HG03045 (cell line): ENCODE results near the gene TESPA1.
A peak's percentile ranks its signal among the peaks of the same experiment; 100 is the strongest.

Experiments
- ATAC-seq: cut with Tn5 transposase; IDR thresholded peaks from one replicate; pipeline ENCODE4 v1.9.1; 2021; ENCODE audit warnings: mild to moderate bottlenecking, moderate library complexity; ENCODE audit not compliant: unreplicated experiment

The TESPA1 gene, protein sequence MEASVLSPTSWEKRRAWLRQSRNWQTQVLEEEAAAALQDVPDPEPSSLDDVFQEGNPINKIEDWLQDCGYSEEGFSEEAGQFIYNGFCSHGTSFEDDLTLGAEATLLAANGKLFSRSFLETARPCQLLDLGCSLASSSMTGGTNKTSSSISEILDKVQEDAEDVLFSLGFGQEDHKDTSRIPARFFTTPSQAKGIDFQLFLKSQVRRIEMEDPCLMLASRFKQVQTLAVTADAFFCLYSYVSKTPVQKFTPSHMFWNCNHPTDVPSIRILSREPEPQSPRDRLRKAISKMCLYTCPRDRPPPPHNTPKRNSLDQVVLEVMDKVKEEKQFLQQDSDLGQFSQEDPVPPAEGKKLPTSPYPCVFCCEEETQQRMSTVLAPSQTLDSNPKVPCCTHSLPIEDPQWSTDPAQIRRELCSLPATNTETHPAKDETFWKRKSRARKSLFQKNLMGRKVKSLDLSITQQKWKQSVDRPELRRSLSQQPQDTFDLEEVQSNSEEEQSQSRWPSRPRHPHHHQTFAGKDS

DNA sequence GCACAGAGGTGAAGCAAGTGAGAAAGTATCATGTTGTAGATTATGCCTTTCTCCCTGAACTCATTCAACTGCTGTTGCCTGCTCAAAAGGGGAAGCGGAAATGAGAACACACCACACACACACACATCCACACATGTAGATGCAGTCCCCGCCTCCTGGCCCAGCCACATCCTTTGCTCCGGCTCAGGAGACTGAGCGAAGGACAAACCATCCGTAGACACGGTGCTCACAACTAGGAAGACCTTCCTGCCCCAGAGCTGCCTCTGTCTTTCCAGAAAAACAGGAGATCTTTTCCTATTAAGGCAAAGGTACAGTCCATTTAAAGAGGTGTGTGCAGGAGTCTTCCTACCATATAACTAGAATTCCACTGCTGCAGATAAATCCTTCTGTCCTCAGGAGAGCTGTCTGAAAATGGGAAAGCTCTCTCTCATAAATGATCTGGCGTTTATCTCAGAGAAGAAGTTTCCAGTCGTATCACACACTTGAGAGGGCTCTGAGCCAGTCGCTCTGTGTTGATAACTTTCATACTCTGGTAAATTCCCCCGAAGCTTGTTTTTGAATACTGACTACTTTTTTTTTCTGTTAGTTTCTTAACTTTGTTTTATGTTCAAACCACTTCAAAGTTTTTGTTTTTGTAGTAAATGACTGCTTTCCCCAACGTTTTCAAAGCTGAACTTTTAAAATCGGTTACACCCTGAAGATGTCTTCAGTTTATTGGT lies at the start of gene TESPA1:
TESPA1 (minus strand) TSS at position 105 of the 719 bp plus-strand sequence. CDS start 10,200 bp downstream, outside the sequence.
- ATAC-seq = peak; percentile 93

DNA sequence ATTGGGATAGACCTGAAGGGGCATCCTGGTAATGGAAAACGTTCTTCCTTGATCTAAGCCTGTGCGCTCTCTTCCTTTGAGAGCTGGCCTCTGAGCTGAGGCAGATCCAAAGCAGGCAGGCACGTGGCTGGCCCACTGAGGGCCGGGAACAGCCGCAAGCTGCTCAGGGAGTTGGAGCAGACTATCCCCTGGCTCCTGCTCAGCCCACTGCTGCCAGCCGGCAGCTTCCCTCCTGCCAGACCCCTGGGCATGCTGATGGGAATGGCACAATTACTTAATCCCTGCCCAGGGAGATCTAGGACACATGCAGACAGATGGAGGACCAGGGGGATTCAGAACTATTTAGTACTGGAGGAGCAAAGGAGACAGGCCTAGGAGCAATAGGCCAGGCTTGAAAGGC lies 49.7 kb upstream of the TESPA1 start:
- ATAC-seq = no peak

DNA sequence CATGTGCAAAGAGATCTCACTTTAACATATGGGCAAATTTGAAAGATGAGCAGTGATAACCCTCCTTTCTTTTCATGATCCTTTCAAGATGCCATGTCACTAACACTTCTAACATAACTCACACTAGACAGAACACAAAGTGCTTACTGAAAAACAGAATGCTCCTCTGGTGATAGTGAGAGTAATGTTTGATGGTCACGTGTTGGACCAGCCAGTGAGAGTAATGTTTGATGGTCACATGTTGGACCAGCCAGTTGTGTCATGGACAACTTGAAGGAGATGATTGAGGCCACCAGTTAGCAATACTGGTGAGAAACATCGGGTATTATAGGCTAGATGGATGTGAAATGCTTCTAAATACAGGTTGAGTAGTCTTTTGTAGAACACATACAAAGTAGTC lies 40.9 kb upstream of the TESPA1 start:
- ATAC-seq = no peak

DNA sequence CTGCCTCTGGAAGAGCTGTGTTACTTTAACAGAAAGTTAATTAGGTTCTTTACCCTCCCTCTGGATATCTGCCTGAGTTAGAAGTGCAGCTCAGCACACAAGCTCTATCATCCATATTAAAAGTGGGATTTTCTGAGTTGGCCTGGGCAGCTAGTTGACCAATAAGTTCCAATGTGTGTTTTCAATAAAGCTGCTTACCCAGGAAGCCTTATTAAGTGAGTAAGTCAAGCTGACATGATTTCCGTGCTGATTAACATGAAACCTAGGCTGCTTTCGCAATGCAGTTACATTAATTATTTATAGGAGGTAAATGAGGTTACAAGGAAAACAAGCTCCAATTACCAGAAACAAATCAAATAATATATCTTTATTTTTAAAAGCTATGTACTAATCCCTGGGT lies 40.0 kb upstream of the TESPA1 start:
- no peak for ATAC-seq

DNA sequence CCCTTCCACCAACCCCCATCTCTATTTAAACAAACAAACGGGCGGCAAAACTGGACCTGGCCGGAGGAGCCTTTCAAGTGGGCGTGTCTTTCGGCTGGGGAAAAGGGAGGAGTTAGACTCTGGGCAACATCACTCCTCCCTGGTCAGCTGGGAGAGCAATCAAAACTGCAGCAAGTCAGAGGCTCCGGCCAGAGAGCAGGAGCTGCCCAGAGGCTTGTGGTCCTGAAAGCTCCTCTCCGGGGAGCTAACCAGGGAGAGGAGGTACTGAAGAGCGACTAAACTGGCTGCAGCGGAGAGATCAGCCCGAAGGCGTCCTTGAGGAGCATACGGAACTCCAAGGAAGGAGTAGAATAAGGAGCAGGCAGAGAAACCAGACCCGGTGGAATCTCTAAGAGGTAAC lies 35.2 kb upstream of the TESPA1 start, which contains the start of gene NEUROD4:
NEUROD4 (plus strand) TSS at position 191 of the 400 bp plus-strand sequence. CDS start 6,466 bp downstream, outside the sequence.
- ATAC-seq = no peak

DNA sequence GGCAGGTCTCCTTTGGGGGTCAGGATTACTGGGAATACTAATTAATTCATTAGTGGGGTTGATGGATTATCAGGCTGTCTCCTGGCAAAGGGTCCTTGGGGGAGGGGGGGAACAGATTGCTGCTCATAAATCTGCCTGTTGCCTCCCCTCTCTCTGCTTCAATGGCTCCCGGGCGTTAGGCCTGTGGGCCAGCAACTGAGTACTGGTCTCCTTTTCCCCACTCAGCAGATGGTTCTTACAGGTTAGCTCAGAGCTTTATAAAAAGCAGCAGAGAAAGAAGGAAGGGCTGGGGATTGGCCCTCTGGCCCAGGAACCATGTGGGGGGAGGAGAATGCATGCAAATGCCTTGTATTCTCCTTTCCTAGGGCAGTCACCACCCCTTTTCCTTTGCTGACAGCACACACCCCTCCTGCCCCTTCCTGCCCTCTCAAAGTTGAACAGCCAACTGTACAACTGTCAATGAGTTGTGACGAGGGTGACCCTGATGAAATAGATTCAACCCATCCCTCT lies 32.9 kb upstream of the TESPA1 start:
- no peak for ATAC-seq

DNA sequence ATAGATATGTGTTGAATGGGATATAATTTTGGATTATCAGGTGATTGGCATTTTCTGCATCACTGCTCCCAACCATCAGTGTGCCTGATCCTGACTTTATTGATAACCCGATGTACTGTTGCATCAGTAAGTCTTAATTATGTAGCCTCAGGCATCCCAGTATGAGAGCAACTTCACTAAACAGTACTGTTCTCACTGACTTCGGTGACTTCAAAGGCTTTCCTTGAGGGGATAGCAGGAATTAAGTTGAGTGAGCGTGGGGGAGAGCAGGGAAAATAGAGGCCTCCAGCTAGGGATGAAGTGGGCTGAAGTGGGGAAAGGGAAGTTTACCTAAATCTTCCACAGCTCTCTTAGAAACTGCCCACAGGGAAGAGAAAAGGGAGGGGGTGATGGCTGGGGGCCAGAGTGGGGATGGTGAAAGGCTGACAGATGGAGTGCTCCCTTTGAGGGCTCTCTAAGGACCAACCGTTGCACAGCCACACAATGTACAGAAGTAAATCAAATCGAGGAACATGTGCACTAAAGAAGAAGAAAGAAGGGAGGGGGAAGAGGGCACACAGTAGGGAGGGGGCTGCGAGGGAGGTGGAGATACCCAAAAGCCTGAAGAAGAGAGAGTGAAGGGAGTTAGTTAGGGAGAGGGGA lies 24.5 kb upstream of the TESPA1 start:
- ATAC-seq = no peak

DNA sequence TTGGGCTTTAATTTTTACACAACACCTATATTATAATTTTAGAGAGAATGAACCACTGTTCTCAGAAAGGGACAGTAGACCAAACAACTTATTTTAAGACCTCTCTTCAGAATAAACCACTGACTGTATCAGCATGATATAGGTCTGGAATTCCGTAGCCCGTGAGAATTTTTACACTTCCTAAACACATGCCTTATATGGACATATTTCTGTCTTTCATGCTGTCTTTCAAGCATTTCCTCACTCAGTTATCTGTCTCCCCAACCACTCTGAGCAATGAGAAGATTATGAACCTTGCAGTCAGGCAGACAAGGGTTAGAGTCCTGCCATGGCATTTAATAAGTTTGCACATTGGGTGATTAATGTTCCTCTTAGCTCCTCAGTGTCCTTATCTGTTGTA lies 17.8 kb upstream of the TESPA1 start:
- no peak for ATAC-seq

DNA sequence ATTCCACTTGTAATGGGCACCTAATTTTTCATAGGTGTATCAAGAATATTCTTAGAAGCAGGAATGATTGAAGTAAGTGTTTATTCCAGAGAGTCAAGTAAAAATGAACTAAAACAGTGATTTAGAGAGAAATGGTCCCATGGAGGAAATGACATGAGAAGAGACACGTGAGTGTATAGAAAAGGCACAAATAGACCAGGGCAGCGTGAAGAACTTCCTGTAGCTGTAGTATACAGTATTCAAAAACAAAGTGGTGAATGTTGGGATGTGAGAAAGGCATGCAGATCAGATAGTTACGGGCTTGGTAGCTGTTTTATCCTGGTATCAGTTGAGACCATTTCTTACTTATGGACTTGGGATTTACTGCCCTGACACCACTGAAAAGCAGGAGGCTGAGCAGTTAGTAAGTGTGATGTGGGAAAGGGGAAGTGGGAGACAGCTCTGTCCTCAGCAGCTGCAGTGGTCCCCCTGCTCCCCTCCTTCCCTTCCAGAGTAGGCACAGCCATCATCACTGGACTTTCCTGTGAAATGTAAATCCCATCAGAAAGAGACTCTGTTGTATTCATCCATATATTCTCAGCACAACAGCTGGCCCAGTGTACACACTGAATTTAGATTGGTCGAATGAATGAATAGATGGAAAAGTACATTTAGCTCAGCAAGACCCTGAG lies 16.8 kb upstream of the TESPA1 start:
- no peak for ATAC-seq

DNA sequence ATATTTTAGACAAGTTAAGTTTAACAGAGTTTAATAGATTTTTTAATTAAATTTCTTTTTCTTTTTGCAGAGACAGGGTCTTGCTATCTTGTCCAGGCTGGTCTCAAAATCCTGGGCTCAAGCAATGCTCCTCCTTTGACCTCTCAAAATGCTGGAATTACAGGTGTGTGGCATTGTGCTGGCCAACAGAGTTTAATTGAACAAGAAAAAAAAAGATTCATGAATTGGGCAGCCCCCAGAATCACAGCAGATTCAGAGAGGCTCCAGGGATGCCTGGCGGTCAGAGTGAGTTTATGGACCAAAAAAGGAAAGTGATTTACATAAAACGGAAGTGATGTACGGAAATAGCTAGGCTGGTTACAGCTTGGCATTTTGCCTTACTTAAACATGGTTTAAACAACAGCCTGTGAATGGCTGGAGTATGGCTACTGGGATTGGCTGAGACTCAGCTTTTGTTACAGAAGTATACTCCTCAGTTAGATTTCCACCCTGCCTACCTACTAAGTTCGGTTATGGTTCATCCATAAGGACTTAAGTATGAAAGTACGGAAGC lies 14.5 kb upstream of the TESPA1 start:
- no peak for ATAC-seq

DNA sequence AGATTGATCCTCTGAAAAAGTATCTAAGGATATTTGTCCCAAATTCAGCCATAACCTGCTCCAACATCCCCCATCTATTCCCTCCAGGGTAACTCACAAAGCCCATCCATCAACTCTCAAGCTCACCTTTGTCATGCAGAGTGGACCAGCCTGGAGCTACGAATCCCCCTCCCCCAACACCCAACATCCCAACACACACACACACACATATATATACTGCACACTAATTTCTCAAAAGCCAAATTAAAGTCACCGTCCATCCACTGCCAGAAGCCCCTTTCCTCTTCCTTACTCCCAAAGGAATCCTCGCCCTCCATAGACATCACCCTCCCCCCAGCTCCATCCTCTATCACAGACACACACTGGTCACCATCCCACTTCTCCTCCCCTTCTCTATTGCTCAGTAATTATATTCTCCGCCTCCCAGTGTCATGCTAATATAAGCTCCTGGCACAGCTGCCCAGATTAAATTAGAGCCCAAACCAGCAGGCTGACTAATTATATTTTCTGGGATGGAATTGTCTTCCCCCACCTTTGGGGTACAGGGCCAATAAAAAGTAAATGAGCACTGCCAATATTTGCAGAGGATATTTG lies 13.5 kb upstream of the TESPA1 start:
- ATAC-seq = no peak

DNA sequence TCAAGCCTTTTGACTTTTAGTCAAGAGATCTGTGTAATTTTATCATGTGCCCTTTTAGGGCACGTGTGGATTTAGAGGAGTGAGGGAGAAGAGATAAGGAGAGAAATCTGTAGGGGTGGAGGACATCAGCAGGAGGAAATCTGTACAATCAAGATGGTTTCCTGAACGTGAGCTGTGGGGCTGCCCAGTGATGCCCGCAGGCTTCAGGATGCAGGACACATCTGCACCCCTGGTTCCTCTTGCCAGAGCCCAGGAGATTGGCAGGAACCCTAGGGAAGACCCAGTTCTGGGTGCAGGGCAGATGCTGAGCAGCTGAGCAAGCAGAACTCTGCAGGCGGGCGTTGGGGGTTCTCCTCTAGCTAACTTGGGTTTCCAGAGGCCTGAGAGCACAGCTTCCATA lies 11.6 kb upstream of the TESPA1 start:
- ATAC-seq = no peak

DNA sequence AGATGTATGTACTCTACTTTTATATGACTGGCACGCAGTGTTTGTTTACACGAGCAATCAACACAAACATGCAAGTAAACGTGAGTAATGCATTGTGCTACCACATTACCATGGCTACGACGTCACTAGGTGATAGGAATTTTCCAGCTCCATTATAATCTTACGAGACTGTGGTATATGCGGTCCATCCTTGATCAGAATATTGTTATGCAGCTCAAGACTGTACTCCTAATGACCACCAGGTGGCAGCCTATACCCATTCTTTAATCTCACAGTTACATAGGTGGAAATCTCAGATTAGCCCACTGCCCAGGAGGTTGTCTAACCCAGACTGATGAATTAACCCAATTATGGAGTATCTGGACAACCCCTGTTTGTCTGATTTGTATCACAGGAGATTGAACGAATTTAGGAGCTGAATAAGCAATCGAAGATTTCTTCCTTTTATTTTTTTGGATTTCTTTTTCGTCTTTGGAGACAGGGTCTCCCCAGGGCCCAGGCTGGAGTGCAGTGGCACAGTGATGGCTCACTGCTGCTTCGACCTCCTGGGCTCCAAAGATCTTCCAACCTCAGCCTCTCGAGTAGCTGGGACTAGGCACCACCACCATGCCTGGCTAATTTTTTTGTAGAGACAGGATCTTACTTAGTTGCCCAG lies 8.7 kb upstream of the TESPA1 start:
- ATAC-seq = peak; percentile 44

DNA sequence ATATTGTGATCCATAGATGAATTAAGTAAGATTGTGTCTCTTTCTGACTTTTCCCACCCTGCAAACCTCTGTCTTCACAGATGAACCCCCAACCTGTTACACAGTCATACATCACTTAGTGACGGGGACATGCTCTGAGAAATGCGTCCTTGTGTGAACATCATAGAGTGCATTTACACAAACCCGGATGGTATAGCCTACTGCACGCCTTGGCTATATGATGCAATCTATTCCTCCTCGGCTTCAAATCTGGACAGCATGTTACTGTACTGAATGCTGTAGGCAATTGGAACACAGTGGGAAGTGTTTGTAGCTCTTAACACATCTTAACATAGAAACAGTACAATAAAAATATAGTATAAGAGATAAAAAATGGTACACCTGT lies 7.4 kb upstream of the TESPA1 start:
- ATAC-seq = no peak

DNA sequence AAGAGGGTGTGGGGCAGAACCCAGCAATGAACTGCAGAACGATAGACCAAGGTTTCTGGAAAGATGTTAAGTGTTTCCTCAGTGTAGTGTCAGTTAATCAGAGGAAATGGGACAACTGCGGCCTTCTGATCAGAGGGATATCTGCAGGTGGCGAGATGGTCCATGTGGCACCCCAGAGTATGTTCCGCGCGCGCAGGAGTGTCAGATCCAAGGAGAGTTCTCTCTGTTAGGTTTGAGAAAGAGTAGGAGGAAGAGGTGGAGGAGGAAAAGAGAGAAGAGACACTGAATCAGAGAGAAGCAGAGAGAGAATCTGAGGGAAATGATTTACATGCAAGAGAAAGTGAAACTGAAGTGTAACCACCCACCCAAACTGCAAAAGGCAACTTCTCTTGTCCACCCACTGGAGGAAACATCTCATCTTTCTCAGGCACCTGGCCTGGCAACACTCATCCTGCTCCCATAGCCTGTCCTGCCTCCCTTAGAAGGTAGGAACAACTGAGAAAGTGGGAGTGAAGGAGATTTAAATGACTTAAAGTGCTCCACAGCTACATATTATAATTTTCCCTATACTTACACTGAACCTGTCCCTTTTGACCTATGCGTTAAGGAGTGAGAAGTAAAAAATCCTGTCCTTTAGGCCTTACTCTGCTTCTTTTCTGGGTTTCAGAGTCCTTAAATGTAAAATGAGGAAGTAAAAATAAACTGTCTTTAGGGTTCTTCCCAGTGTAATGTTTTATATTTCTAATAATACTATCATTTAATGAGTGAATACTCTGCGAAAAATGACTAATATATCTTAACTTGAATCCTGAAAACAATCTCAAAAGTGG lies 6.8 kb upstream of the TESPA1 start:
- ATAC-seq = peak; percentile 84

DNA sequence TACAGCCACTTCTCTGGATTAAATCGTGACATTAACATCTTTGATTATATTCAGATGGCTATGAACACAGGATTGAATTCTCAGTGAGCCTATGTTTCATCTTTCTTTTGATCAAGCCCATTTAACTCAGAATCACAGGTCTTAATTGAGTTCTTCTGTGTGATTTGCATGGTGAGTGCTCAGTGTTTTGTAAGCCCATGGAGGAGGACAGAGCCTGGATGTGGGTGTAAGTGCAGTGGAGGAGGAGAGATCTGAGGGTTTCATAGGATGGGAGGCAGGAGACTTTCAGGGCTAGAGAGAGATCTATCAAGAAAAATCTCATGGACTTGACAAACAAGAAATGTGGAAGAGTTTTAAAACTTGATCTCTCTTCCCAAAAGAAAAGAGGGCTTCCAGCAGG lies 5.3 kb upstream of the TESPA1 start:
- no peak for ATAC-seq

DNA sequence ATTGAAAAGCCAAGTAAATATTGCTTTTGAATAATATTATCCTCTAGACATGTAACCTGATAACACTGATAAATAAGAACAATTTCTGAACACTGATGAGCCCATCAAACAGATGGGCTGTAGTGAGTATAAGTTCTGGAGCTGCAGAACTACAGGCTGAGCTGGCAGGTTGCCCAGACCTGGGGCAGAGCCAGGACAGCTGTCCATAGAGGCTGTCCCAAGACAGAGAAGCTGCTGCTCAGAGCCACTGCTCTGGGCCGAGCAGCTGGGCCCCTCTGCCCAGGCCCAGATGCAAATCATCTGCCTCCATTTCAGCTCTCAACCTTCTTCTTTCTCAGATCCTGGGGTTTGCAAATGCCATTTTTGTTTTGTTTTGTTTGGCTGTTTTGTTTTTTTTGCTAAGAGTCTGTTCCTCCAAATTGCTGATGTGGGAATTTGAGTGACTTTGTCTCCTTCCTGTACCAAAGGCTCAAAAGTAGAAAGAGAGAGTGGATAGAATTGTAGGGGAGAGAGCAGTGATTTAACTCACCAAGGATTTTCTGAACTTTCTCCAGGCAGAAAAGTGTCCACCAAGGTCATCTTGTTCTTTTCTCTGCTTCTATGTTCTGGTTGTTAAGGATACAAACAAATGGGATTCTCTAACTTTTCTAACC lies 4.0 kb upstream of the TESPA1 start:
- ATAC-seq = peak; percentile 24

DNA sequence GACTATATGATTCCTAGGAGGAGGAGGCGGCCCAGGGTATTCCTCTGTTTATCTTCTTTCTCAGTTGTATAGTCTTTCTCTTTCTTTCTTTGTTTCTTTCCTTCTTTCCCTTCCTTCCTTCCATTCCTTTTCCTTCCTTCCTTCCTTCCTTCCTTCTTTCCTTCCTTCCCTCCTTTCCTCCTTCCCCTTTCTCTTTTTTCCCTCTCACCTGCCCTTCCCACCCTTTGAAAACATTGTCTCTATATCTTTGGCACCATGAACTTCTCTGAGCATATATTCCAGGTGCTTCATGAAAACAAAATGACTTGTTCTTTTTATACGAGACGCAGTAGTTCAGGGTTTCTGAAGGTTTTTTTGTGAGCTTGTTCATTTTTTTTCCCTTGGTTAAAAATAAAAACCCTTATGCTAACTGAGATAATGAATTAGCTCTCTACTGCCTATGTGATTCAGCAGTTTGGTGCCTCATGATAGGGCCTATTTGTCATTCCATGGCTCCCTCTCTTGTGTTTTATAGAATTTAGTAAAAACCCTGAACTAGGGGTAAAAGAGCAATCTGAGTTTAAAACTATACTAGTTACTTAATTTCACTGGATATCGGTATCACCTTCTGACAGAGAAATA lies 3.2 kb upstream of the TESPA1 start:
- ATAC-seq = no peak
